Erythroblast (primary cell): Measurements from ENCODE around the gene NEGR1.

ENCODE experiments used
- GATA1 ChIP-seq: IDR thresholded peaks from 2 replicates; pipeline ENCODE4 v1.6.1; 2011; ENCODE audit warnings: low read depth, mild to moderate bottlenecking, control low read depth, low read length, moderate library complexity
- POLR2A ChIP-seq: IDR thresholded peaks from 2 replicates; pipeline ENCODE4 v1.6.1; 2011; ENCODE audit warnings: mild to moderate bottlenecking, low read length

DNA sequence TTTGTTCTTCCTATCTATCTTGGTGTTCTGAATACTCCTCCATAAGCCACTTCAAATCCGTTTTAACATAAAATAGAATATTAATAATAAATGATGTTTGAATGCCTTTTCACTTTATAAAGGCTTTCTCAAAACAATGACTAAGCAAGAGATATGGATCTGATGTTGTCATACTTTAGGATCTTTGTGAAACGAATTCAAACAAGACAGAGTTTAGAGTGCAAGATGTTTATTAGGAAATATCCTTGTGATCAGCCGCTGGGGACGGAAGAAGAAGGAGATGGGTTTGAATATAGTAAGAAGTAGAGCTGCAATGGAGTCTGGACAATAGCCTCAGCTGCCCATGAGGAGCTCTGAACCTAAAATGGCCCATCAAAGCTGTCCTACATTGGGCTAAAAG, 351.8 kb downstream of the NEGR1 start:
- no peak for TF ChIP-seq POLR2A
- no peak for TF ChIP-seq GATA1
